ENCODE data around the gene CERS1.
"Not testable (repeated sequence)": the region's sequence is repeated elsewhere in the genome, so short reads cannot be mapped to it uniquely, and the experiment has no call there.

CERS1 gene

GRCh38 chr19:18920400-18920799, 24.4 kb upstream of the CERS1 start:
- H3K4me3 ChIP-seq (ENCODE audit: control insufficient read depth, low read depth, low read length), result peak overlapping the region; percentile 99
- no peak for TF ChIP-seq CTCF (IDR thresholded peaks at IDR 0.05; ENCODE audit: control insufficient read depth, insufficient read depth, low read depth, low read length, missing control alignments)
- no peak for DNase-seq (ENCODE audit: low read depth)

DNA sequence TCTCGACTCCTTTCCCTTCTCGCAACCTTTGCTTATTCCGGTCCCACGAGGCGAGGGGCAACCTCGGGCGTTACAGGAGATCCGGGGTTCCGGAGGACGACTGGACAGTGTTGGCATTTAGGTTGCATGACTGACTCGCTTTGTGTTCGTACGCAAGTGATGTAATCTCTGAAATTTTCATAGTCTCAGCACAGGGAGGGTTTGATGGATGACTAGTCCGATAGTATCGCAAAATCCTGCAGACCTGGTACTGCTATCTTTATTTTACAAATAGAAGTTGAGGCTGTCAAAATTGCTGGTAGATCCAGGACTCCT, 23.9 kb upstream of the CERS1 start:
- no peak for DNase-seq (ENCODE audit: low read depth)
- no peak for TF ChIP-seq CTCF (IDR thresholded peaks at IDR 0.05; ENCODE audit: control insufficient read depth, insufficient read depth, low read depth, low read length, missing control alignments)
- peak overlapping the region; percentile 99 for H3K4me3 ChIP-seq (ENCODE audit: control insufficient read depth, low read depth, low read length)

GRCh38 chr19:18919086-18919899, 23.3 kb upstream of the CERS1 start, which contains the start of the genes COPE and DDX49:
COPE (minus strand) TSS chr19:18919387; CDS start chr19:18919348, 39 bp downstream.
DDX49 (plus strand) TSS chr19:18919715; CDS start chr19:18919742, 27 bp downstream.
- H3K4me3 ChIP-seq (ENCODE audit: control insufficient read depth, low read depth, low read length), result peak within 1 kb of the TSS; percentile 99
- no peak for TF ChIP-seq CTCF (IDR thresholded peaks at IDR 0.05; ENCODE audit: control insufficient read depth, insufficient read depth, low read depth, low read length, missing control alignments)
- peak; percentile 99 for DNase-seq (ENCODE audit: low read depth)

- not testable (repeated sequence) for H3K4me3 ChIP-seq (ENCODE audit: control insufficient read depth, low read depth, low read length); DNase-seq (ENCODE audit: low read depth)
Observed at GRCh38 chr19:18917593-18917992, 21.6 kb upstream of the CERS1 start.

DNA sequence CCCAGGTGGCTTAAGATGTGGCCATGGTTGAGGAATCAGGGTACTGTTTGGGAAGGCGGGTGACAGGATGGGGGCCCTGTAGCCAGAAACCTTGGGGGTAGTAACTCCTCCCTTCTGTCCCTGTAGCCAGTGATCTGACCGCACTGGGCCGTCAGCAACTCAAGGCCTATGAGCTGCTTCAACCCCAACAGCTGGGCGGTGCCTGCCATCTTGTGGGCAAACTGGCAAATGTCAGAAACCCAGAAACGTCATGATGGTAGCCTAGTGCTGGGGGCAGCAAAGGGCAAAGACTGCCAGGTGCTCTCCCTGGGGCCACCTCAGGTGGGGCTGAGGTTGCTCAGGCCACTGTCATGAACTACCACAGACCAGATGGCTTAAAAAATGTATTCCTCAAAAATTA, 19.7 kb upstream of the CERS1 start:
- DNase-seq (ENCODE audit: low read depth), result no peak

GRCh38 chr19:18913466-18913865, 17.5 kb upstream of the CERS1 start:
- TF ChIP-seq CTCF (IDR thresholded peaks at IDR 0.05; ENCODE audit: control insufficient read depth, insufficient read depth, low read depth, low read length, missing control alignments), result no peak
- no peak overlapping the region for H3K4me3 ChIP-seq (ENCODE audit: control insufficient read depth, low read depth, low read length)

More for the DNA sequence above, 19.7 kb upstream of the CERS1 start:
- no peak overlapping the region for H3K4me3 ChIP-seq (ENCODE audit: control insufficient read depth, low read depth, low read length)
- peak; percentile 40 for TF ChIP-seq CTCF (IDR thresholded peaks at IDR 0.05; ENCODE audit: control insufficient read depth, insufficient read depth, low read depth, low read length, missing control alignments)

DNA sequence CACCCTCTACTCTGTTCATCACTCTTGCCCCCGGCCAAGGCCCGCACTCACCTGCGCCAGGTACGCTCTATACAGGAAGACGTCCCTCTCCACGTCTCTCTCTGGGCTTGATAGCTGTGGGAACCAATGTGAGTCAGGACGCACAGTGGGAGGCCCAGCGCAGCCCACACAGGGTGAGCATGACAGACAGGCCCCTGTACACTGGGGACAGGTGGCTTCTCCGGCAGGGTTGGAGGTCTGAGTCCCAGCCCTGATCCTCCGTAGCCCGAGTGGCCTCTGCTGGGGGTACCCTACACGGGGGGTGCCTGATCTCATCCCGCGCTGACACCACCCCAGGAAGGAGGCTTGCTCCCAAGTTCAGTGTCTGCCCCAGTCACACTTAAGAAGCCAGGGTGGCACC, 17.0 kb upstream of the CERS1 start:
- no peak overlapping the region for H3K4me3 ChIP-seq (ENCODE audit: control insufficient read depth, low read depth, low read length)
- DNase-seq (ENCODE audit: low read depth), result no peak
- no peak for TF ChIP-seq CTCF (IDR thresholded peaks at IDR 0.05; ENCODE audit: control insufficient read depth, insufficient read depth, low read depth, low read length, missing control alignments)

More at GRCh38 chr19:18913466-18913865, 17.5 kb upstream of the CERS1 start:
- DNase-seq (ENCODE audit: low read depth), result no peak
